ENCODE measurements around the gene LNPEP. TPM values are rescaled to one million over a fixed set of nuclear protein-coding genes. Genes with fewer than 3 reads are reported as not detected.

The LNPEP gene
- total RNA-seq, 6 experiments from 2014 or later = 7.5 to 11.2 (median 9.9) TPM

- no peak overlapping the region for H3K27ac ChIP-seq
- intact Hi-C loops (cut with DNase I) = no loop called here
- no peak overlapping the region for H3K4me3 ChIP-seq
- TF ChIP-seq CTCF (IDR thresholded peaks at IDR 0.05) = no peak
- TF ChIP-seq POLR2A (IDR thresholded peaks at IDR 0.05) = no peak
- no peaks in the 10 kb centered on the region for H3K27me3 ChIP-seq
- peaks cover 0 to 32% (median 6%) of the 10 kb centered on the region in 4 donors for H3K36me3 ChIP-seq
- H3K4me1 ChIP-seq = no peaks in the 10 kb centered on the region
- WGBS (ENCODE audit: insufficient coverage, low coverage, low lambda C conversion rate, missing lambda C conversion rate) = 96% methylated on average over 2 of the region's 2 CpGs
- DNase-seq (no peak), ATAC-seq (no peak)
- H3K9me3 ChIP-seq = no peaks in the 10 kb centered on the region
Observed at GRCh38 chr5:97011567-97011966, 75.7 kb downstream of the LNPEP start.

- Histone ChIP-seq H3K27ac (no peak overlapping the region), H3K9me3 (no peaks in the 10 kb centered on the region), H3K27me3 (no peaks in the 10 kb centered on the region), H3K4me1 (no peaks in the 10 kb centered on the region), H3K36me3 (peaks cover 6 to 56% (median 8%) of the 10 kb centered on the region in 4 donors), H3K4me3 (no peak overlapping the region)
- intact Hi-C loops (cut with DNase I) = no loop called here
- ATAC-seq (no peak), DNase-seq (no peak)
- WGBS (ENCODE audit: insufficient coverage, low coverage, low lambda C conversion rate, missing lambda C conversion rate) = 90% methylated on average over 5 of the region's 5 CpGs
- no peak for TF ChIP-seq CTCF (IDR thresholded peaks at IDR 0.05)
- TF ChIP-seq POLR2A (IDR thresholded peaks at IDR 0.05) = no peak
Observed at GRCh38 chr5:97019435-97020117, 83.7 kb downstream of the LNPEP start.

- H3K36me3 ChIP-seq = peaks cover 3 to 56% (median 5%) of the 10 kb centered on the region in 4 donors
- intact Hi-C loops (cut with DNase I) = no loop called here
- TF ChIP-seq CTCF (IDR thresholded peaks at IDR 0.05) (no peak), POLR2A (IDR thresholded peaks at IDR 0.05) (no peak)
- no peak overlapping the region for H3K27ac ChIP-seq
- H3K9me3 ChIP-seq = no peaks in the 10 kb centered on the region
- 100% methylated on average over 1 of the region's 1 CpG for WGBS (ENCODE audit: insufficient coverage, low coverage, low lambda C conversion rate, missing lambda C conversion rate)
- no peaks in the 10 kb centered on the region for H3K27me3 ChIP-seq
- ATAC-seq (no peak), DNase-seq (no peak)
- H3K4me3 ChIP-seq = no peak overlapping the region
- no peaks in the 10 kb centered on the region for H3K4me1 ChIP-seq
Observed at GRCh38 chr5:97021416-97021815, 85.5 kb downstream of the LNPEP start.

GRCh38 chr5:97022898-97023297 lies 87.0 kb downstream of the LNPEP start:
- no peak for DNase-seq
- Histone ChIP-seq H3K27me3 (no peaks in the 10 kb centered on the region), H3K4me3 (no peak overlapping the region), H3K9me3 (no peaks in the 10 kb centered on the region), H3K27ac (no peak overlapping the region), H3K36me3 (peaks cover 3 to 57% (median 5%) of the 10 kb centered on the region in 4 donors), H3K4me1 (no peaks in the 10 kb centered on the region)
- no peak for ATAC-seq
- 71% methylated on average over 1 of the region's 1 CpG for WGBS (ENCODE audit: insufficient coverage, low coverage, low lambda C conversion rate, missing lambda C conversion rate)
- TF ChIP-seq POLR2A (IDR thresholded peaks at IDR 0.05) (no peak), CTCF (IDR thresholded peaks at IDR 0.05) (no peak)
- intact Hi-C loops (cut with DNase I) = no loop called here
